ACHN (cell line): Measurements from ENCODE around the gene OTOF.

Experiments
- DNase-seq: peaks from one replicate; pipeline ENCODE4 v3.0.0-alpha.2; 2015
- in situ Hi-C: cut with HindIII; loops from 2 replicates; pipeline ENCODE4 v1.10.0; 2017; ENCODE audit warnings: low sequenced_read_pairs, low pct_ligation_motif_present, low pct_unique_long_range_greater_than_20kb

OTOF gene

GRCh38 chr2:26483957-26484565 lies 6.1 kb upstream of the OTOF start:
- no peak for DNase-seq
- in situ Hi-C loops, result no loop called here

- DNase-seq, result no peak
- in situ Hi-C loops, result no loop called here
Observed at GRCh38 chr2:26483516-26483915, 5.6 kb upstream of the OTOF start.

- DNase-seq, result no peak
- in situ Hi-C loops, result no loop called here
Observed at GRCh38 chr2:26483027-26483326, 5.1 kb upstream of the OTOF start.

GRCh38 chr2:26482211-26483026 lies 4.5 kb upstream of the OTOF start:
- no peak for DNase-seq
- in situ Hi-C loops, result no loop called here

- no peak for DNase-seq
- in situ Hi-C loops, result no loop called here
Observed at GRCh38 chr2:26481706-26482105, 3.8 kb upstream of the OTOF start.

- in situ Hi-C loops, result no loop called here
- no peak for DNase-seq
Observed at GRCh38 chr2:26480566-26481423, 2.9 kb upstream of the OTOF start.

- in situ Hi-C loops, result no loop called here
- DNase-seq, result no peak
Observed at GRCh38 chr2:26479789-26480565, 2.1 kb upstream of the OTOF start.

- no peak for DNase-seq
Observed at GRCh38 chr2:26479131-26479788, 1.3 kb upstream of the OTOF start.

GRCh38 chr2:26478366-26478765 lies 442 bp upstream of the OTOF start:
- DNase-seq, result no peak
- in situ Hi-C loops, result no loop called here

More at GRCh38 chr2:26479131-26479788, 1.3 kb upstream of the OTOF start:
- in situ Hi-C loops, result no loop called here

GRCh38 chr2:26477126-26477910 lies 606 bp downstream of the OTOF start:
- in situ Hi-C loops, result no loop called here
- DNase-seq, result no peak

GRCh38 chr2:26475832-26476501 lies 2.0 kb downstream of the OTOF start:
- in situ Hi-C loops, result no loop called here
- no peak for DNase-seq

- in situ Hi-C loops, result no loop called here
- DNase-seq, result no peak
Observed at GRCh38 chr2:26475037-26475436, 2.9 kb downstream of the OTOF start.

- no peak for DNase-seq
- in situ Hi-C loops, result no loop called here
Observed at GRCh38 chr2:26474261-26474785, 3.6 kb downstream of the OTOF start.

GRCh38 chr2:26473796-26474195 lies 4.1 kb downstream of the OTOF start:
- in situ Hi-C loops, result no loop called here

GRCh38 chr2:26472821-26473655 lies 4.9 kb downstream of the OTOF start:
- in situ Hi-C loops, result no loop called here
- DNase-seq, result no peak

More at GRCh38 chr2:26473796-26474195, 4.1 kb downstream of the OTOF start:
- DNase-seq, result no peak
